SK-N-SH (cell line): ENCODE measurements around the gene LDAF1. TPM values are rescaled to one million over a fixed set of nuclear protein-coding genes. Genes with fewer than 3 reads are reported as not detected.

ENCODE experiments used
- CTCF ChIA-PET: fragments of 300-600, 350-600 bp; formaldehyde crosslinking; extraction: SDS; loops from one replicate; lab custom pipeline; 2021; lab: Yijun Ruan, JAX
- POLR2A ChIA-PET: fragments of 350-600 bp; sonication (Branson Sonifier 250); formaldehyde crosslinking; extraction: SDS; loops from one replicate; lab custom pipeline; 2020; ENCODE audit warnings: antibody characterized with exemption, inconsistent platforms; lab: Yijun Ruan, JAX
- DNase-seq: peaks from one replicate; pipeline ENCODE4 v3.0.0; 2012
- H2AFZ ChIP-seq: fragments of 200-600 bp; sonication (generic); 2 replicates; pipeline ENCODE4 v1.8.1; 2016; ENCODE audit warnings: antibody characterized with exemption, mild to moderate bottlenecking, low read depth
- H3F3A ChIP-seq: fragments of 200-600 bp; sonication (generic); replicated peaks from 2 replicates; pipeline ENCODE3; 2016; ENCODE audit warnings: antibody characterized with exemption, mild to moderate bottlenecking; ENCODE audit not compliant: insufficient read depth
- H3K27ac ChIP-seq, 2 experiments: fragments of 200-500 bp in 1 of 2; fragments of 200-600 bp in 1 of 2; sonication (Bioruptor generic) in 1 of 2; sonication (generic), shearing (Covaris generic) in 1 of 2; 2 replicates each; pipeline versions ENCODE4 v1.5.1 to v1.6.1; 2014 to 2016; ENCODE audit warnings: low read depth in 2 of 2, inconsistent platforms in 1 of 2, low read length in 1 of 2, mild to moderate bottlenecking in 1 of 2, mixed read lengths in 1 of 2
- H3K27me3 ChIP-seq: fragments of 200-600 bp; sonication (generic), shearing (Covaris generic); 2 replicates; pipeline ENCODE4 v1.6.1; 2016; ENCODE audit warnings: mixed run types; ENCODE audit not compliant: insufficient read depth
- H3K36me3 ChIP-seq, 2 experiments: fragments of 200-500 bp in 1 of 2; fragments of 200-600 bp in 1 of 2; sonication (Bioruptor generic) in 1 of 2; sonication (generic) in 1 of 2; replicated peaks in 1 of 2; 2 replicates each; pipeline versions ENCODE3 to v1.5.1; 2014 to 2016; ENCODE audit warnings: low read length in 1 of 2, mild to moderate bottlenecking in 1 of 2; ENCODE audit not compliant: insufficient read depth in 2 of 2, control insufficient read depth in 1 of 2
- H3K4me1 ChIP-seq, 2 experiments: fragments of 200-500 bp in 1 of 2; fragments of 200-600 bp in 1 of 2; sonication (Bioruptor generic) in 1 of 2; sonication (generic), shearing (Covaris generic) in 1 of 2; 2 replicates each; pipeline versions ENCODE4 v1.5.1 to v1.6.1; 2014 to 2016; ENCODE audit warnings: low read depth in 1 of 2, low read length in 1 of 2, mixed run types in 1 of 2; ENCODE audit not compliant: insufficient read depth in 2 of 2, control insufficient read depth in 1 of 2
- H3K4me2 ChIP-seq: fragments of 200-600 bp; sonication (generic), shearing (Covaris generic); 2 replicates; pipeline ENCODE4 v1.6.1; 2017; ENCODE audit warnings: mixed run types
- H3K4me3 ChIP-seq, 2 experiments: fragments of 200-500 bp in 1 of 2; fragments of 200-600 bp in 1 of 2; sonication (Bioruptor generic) in 1 of 2; sonication (generic), shearing (Covaris generic) in 1 of 2; 2 replicates each; pipeline versions ENCODE4 v1.5.1 to v1.8.1; 2014 to 2016; ENCODE audit warnings: low read depth in 2 of 2, inconsistent platforms in 1 of 2, low read length in 1 of 2, mild to moderate bottlenecking in 1 of 2, mixed read lengths in 1 of 2, moderate library complexity in 1 of 2
- H3K79me2 ChIP-seq: fragments of 200-600 bp; sonication (generic); 2 replicates; pipeline ENCODE4 v1.8.1; 2017; ENCODE audit warnings: mild to moderate bottlenecking; ENCODE audit not compliant: insufficient read depth
- H3K9ac ChIP-seq: fragments of 200-600 bp; sonication (generic); 2 replicates; pipeline ENCODE4 v1.6.1; 2017; ENCODE audit warnings: mixed run types
- H3K9me2 ChIP-seq: fragments of 200-600 bp; sonication (generic); 2 replicates; pipeline ENCODE4 v1.6.1; 2017; ENCODE audit warnings: mixed run types
- H3K9me3 ChIP-seq: fragments of 200-600 bp; sonication (generic); 2 replicates; pipeline ENCODE4 v1.6.1; 2017; ENCODE audit warnings: mixed run types, mild to moderate bottlenecking, moderate library complexity
- H4K20me1 ChIP-seq: fragments of 200-600 bp; sonication (generic); 2 replicates; pipeline ENCODE4 v1.6.1; 2017; ENCODE audit warnings: mild to moderate bottlenecking, mixed run types; ENCODE audit not compliant: insufficient read depth
- CHD2 ChIP-seq: fragments of 150-350 bp; IDR thresholded peaks from 2 replicates; pipeline ENCODE4 v1.6.1; 2018; ENCODE audit warnings: low read length; ENCODE audit not compliant: partially characterized antibody
- FOSL2 ChIP-seq: IDR thresholded peaks from 2 replicates; pipeline ENCODE4 v1.4.0; 2012; ENCODE audit warnings: low read depth, mild to moderate bottlenecking, moderate library complexity, borderline replicate concordance
- JUND ChIP-seq: IDR thresholded peaks from 2 replicates; pipeline ENCODE4 v1.4.0; 2012
- NFIC ChIP-seq: IDR thresholded peaks from 2 replicates; pipeline ENCODE4 v1.4.0; 2012; ENCODE audit warnings: borderline replicate concordance
- RCOR1 ChIP-seq: fragments of 150-350 bp; IDR thresholded peaks from 2 replicates; pipeline ENCODE4 v1.6.1; 2017; ENCODE audit warnings: antibody characterized with exemption, low read length
- REST ChIP-seq: IDR thresholded peaks from 2 replicates; pipeline ENCODE4 v1.6.1; 2012; ENCODE audit warnings: mild to moderate bottlenecking, low read depth, low read length, moderate library complexity
- TCF12 ChIP-seq: IDR thresholded peaks from 2 replicates; pipeline ENCODE4 v1.4.0; 2012
- ZBTB33 ChIP-seq: IDR thresholded peaks from 2 replicates; pipeline ENCODE4 v1.4.0; 2012; ENCODE audit warnings: low read depth, borderline replicate concordance
- WGBS: methylation state at CpG from one replicate; pipeline ENCODE4 v1.1.6; 2017; ENCODE audit warnings: low lambda C conversion rate; 5-methylcytosine and 5-hydroxymethylcytosine counted together
- polyA plus RNA-seq, 3 experiments: library from polyadenylated mRNA; depleted of rRNA; stranded (reverse); fragments of >200 nt; gene quantifications; 2 replicates each; pipeline ENCODE4 v1.2.3, GENCODE V29; 2012
- TF ChIP-seq, protein P1 (sequence below): IDR thresholded peaks from 2 replicates; pipeline ENCODE4; 2012

The LDAF1 gene
- polyA plus RNA-seq, 1 of the 3 experiments (the other 2 are of a cell fraction) = 10.0 TPM

DNA sequence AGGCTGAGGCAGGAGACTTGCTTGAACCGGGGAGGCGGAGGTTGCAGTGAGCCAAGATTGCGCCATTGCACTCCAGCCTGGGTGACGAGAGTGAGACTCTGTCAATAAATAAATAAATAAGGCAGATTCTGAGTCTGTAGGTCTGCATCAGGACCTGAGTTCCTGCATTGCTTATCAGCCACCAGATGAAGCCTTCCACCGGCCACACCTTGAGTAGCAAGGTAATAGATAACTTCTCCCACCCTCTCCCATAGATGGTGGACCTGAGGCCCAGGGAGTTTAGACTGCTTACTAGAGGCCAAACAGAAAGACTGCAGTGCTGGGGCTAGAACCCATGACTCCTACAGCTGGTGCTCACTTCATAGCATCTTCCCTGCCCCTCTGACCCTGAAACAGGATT, 30.8 kb downstream of the LDAF1 start:
- Histone ChIP-seq H3K9me2 (no peaks in the 10 kb centered on the region), H3K4me3 (no peak overlapping the region), H4K20me1 (no peaks in the 10 kb centered on the region), H3K4me1 (no peaks in the 10 kb centered on the region; a peak in 1 of 4 replicates), H3K4me2 (no peak overlapping the region; the same call in 1 of the 2 replicates), H3K27me3 (no peaks in the 10 kb centered on the region), H3K27ac (no peak overlapping the region), H3K9ac (no peak overlapping the region), H3F3A (no peaks in the 10 kb centered on the region), H3K79me2 (no peaks in the 10 kb centered on the region), H3K36me3 (no peaks in the 10 kb centered on the region), H3K9me3 (no peaks in the 10 kb centered on the region), H2AFZ (no peak overlapping the region)
- CTCF ChIA-PET = interaction anchor here (0.8 to 10.5 kb wide), 41 partner anchors 8 to 1493 kb away, joined by 3 to 169 read pairs (median 4); partner anchors contain the start of genes CRYM and LDAF1
- 84% methylated on average over 5 of the region's 5 CpGs for WGBS
- TF ChIP-seq JUND (no peak), FOSL2 (no peak), ZBTB33 (no peak)
- DNase-seq = no peak
- POLR2A ChIA-PET = no interaction called here

DNA sequence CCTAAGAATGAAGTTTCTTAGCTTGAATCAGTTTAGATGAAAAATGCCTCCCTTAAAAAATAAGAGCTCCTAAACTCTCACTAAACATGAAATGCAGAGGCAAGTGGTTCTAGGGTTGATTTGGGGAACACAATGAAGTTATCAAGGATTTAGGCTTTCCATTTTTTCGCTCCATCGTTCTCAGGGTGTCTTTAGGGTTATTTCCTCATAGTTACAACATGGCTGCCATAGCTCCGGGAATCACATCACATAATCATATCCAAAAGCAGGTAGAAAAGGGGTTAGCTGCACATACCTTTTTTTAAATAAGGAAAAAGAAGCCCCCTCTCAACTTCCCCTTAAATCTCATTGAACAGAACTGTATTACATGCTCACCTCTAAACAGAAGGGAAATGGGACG, 31.5 kb downstream of the LDAF1 start:
- Histone ChIP-seq H3K4me1 (no peaks in the 10 kb centered on the region; a peak in 1 of 4 replicates), H3K27ac (no peak overlapping the region)
- TF ChIP-seq NFIC = no peak
- TF ChIP-seq RCOR1 = 0 out of 2 replicates have a peak, but pooled peaks have one; percentile 19
- TF ChIP-seq, protein P1, sequence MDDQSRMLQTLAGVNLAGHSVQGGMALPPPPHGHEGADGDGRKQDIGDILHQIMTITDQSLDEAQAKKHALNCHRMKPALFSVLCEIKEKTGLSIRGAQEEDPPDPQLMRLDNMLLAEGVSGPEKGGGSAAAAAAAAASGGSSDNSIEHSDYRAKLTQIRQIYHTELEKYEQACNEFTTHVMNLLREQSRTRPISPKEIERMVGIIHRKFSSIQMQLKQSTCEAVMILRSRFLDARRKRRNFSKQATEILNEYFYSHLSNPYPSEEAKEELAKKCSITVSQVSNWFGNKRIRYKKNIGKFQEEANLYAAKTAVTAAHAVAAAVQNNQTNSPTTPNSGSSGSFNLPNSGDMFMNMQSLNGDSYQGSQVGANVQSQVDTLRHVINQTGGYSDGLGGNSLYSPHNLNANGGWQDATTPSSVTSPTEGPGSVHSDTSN = no peak
- TF ChIP-seq, all 33 proteins: peak for 1
- no peak overlapping the region for H3K4me3 ChIP-seq
- no peaks in the 10 kb centered on the region for H3K9me2 ChIP-seq
- H3K4me2 ChIP-seq = no peak overlapping the region
- H3K36me3 ChIP-seq = no peaks in the 10 kb centered on the region
- H3K9ac ChIP-seq = no peak overlapping the region
- no peaks in the 10 kb centered on the region for H3K79me2 ChIP-seq
- no peaks in the 10 kb centered on the region for H3K27me3 ChIP-seq
- no peaks in the 10 kb centered on the region for H3F3A ChIP-seq
- no peak overlapping the region for H2AFZ ChIP-seq
- no peaks in the 10 kb centered on the region for H3K9me3 ChIP-seq
- DNase-seq = no peak
- 79% methylated on average over 4 of the region's 4 CpGs for WGBS
- POLR2A ChIA-PET = no interaction called here
- CTCF ChIA-PET = interaction anchor here (0.8 to 10.5 kb wide), 13 partner anchors 10 to 1134 kb away, joined by 3 to 169 read pairs (median 5); partner anchors contain the start of genes CRYM and LDAF1
- H4K20me1 ChIP-seq = no peaks in the 10 kb centered on the region

GRCh38 chr16:21190599-21190998, 32.1 kb downstream of the LDAF1 start:
- Histone ChIP-seq H2AFZ (no peak overlapping the region), H3K9me3 (no peaks in the 10 kb centered on the region), H3K9ac (no peak overlapping the region), H4K20me1 (no peaks in the 10 kb centered on the region), H3K36me3 (no peaks in the 10 kb centered on the region), H3F3A (no peaks in the 10 kb centered on the region), H3K4me3 (no peak overlapping the region), H3K27ac (peak overlapping the region in 1 of 2 experiments; percentile 8; a peak in 1 of 4 replicates), H3K27me3 (no peaks in the 10 kb centered on the region), H3K79me2 (no peaks in the 10 kb centered on the region), H3K4me1 (no peaks in the 10 kb centered on the region; a peak in 1 of 4 replicates), H3K9me2 (no peaks in the 10 kb centered on the region), H3K4me2 (no peak overlapping the region)
- DNase-seq = peak; percentile 36
- CTCF ChIA-PET = interaction anchor here (1.4 to 10.5 kb wide), 5 partner anchors 11 to 110 kb away, joined by 4 to 169 read pairs (median 39); partner anchors contain the start of genes CRYM and LDAF1
- POLR2A ChIA-PET = interaction anchor here (0.6 kb wide), 1 partner anchor 110 kb away, joined by 4 read pairs; no protein-coding TSS in a partner anchor
- TF ChIP-seq CHD2 (peak; percentile 65), RCOR1 (no peak), REST (no peak), TCF12 (peak; percentile 66)
